HG03442 (cell line): Measurements from ENCODE around the gene DMBX1.
A peak's percentile ranks its signal among the peaks of the same experiment; 100 is the strongest.

Experiments
- ATAC-seq: cut with Tn5 transposase; IDR thresholded peaks from one replicate; pipeline ENCODE4 v1.9.1; 2021; ENCODE audit warnings: mild to moderate bottlenecking, moderate library complexity; ENCODE audit not compliant: unreplicated experiment

Gene DMBX1

GRCh38 chr1:46489638-46490405 lies at the start of gene DMBX1:
Gene DMBX1, plus strand, starts transcription at chr1:46489836. Its CDS starts 17,175 bp downstream, at chr1:46507011.
- ATAC-seq, result no peak

DNA sequence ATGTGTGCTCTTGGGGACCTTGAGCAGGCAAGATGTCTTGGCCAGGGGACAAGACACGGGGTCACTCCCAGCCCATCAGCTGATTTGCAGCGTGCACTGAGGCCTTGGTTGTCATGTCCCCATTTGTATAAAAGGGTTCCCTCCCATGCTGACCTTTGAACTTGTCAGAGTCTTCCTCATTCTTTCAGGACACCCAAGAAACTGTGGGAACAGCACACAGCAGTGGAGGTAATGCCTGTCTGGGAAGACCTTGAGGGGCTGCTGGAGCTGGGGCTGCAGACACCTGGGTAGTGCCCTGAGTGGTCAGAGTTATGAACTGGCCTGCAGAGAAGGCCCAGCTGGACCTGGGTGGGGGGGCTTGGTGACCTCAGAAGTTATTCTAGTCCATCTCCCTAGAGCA lies 49.2 kb upstream of the DMBX1 start:
- no peak for ATAC-seq

DNA sequence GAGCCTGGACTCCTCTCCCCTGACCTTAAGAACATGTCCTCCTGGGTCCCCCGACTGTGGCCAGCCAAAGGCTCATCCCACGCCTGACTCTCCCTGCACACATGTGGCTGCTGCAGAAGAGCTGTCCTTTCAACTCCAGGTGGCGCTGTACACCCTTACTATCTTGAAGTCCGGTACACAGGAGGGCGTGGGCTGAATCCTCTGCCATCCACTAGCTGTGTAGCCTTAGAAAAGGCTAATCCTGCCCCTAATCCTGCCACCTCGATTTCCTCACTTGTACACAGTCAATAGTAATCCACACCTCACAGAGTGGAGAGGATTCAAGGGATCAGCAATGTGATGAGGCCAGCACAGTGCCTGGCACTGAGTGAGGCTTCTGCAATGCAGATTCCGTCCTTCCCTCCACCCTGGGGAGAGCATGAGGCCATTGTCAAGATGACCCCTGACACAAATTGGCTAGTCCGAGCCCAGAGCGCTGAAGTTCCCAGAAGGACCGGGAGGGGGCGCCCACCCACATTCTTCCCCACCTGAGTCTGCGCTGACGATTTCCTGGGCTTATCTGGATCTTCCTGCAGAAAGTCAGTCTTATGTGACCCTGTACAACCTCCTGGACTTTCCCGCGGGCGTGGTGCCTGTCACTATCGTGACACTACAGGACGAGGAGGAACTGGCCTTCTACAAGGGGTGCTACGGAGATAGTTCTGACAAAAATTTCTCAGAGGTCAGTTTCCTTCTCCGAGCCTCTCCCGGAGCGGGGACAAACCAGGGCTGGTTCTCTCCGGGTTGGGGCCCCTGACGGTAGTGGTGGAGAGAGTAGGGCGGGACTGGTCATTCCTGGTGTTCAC lies 47.1 kb upstream of the DMBX1 start:
- ATAC-seq, result peak; percentile 65

GRCh38 chr1:46444466-46444865 lies 45.2 kb upstream of the DMBX1 start:
- no peak for ATAC-seq

GRCh38 chr1:46445773-46446256 lies 43.8 kb upstream of the DMBX1 start:
- ATAC-seq, result no peak

- peak; percentile 42 for ATAC-seq
Measured at GRCh38 chr1:46446646-46447498, 42.8 kb upstream of the DMBX1 start.

DNA sequence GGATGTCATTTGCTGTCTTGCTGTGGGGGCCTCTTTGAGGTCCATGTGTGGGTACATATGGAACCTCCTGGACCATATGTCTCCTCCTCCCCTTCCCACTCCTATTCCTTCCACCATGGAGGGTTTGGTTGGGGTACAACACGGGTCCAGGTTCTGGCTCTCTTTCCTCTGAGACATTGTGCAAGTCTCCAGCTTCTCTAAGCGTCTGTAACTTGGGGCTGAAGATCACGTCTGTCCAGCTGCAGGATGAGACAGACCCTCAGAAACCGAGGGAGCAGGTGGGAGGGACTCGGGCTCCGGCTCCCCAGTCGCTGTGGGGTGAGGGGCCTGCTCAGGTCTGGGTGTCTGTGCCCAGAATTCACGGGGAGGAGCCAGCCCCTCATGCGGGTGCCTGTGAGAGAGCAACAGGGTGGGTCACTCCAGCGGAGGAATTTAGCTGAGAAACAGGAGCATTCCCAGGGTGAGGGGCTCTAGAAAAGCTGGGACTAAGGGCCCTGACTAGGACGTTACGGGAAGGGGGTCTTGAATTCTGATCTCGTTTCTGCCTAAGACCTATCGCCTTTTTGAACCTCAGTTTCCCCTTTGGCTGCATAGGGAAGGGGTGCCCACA lies 42.0 kb upstream of the DMBX1 start:
- no peak for ATAC-seq

DNA sequence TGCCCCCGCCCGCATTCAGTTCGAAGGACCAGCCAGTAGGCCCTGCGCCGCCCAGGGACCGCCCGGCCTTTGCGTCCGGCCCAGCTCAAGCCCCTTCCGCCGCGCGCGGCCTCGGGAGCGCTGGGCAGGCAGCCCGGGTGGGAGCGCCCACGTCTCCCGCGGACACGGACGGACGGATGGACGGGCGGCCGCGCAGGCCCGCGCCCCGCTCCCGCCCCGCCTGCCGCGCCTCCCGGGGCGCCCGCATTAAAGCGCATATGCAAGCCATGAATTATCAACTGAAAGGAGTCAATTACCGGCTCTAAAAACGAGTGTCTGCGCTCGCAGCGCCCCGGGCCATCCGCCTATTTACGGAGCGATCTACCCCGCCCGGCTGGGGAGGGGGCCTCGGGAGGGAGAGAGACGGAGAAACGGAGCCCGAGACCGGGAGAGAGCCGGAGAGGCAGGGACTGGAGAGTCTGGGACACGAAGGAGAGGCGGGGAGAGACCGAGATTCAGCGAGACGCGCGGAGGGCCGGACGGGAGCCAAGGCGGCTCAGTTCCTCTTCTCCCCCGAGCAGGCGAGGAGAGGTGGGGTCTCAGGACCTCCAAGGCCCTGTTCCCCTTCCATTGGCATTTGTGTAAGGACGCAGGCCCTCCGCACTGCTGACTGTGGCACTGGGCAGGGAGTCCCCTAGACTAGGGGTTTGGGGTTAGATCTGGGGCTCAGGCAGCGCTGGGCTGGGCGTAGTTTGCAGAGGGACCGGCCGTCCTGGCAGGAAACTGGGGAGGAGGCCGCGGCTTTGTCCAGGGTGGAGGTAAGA lies 41.3 kb upstream of the DMBX1 start:
- ATAC-seq, result no peak

GRCh38 chr1:46449223-46450159 lies 40.1 kb upstream of the DMBX1 start:
- ATAC-seq, result no peak

GRCh38 chr1:46450160-46450517 lies 39.5 kb upstream of the DMBX1 start:
- ATAC-seq, result no peak

DNA sequence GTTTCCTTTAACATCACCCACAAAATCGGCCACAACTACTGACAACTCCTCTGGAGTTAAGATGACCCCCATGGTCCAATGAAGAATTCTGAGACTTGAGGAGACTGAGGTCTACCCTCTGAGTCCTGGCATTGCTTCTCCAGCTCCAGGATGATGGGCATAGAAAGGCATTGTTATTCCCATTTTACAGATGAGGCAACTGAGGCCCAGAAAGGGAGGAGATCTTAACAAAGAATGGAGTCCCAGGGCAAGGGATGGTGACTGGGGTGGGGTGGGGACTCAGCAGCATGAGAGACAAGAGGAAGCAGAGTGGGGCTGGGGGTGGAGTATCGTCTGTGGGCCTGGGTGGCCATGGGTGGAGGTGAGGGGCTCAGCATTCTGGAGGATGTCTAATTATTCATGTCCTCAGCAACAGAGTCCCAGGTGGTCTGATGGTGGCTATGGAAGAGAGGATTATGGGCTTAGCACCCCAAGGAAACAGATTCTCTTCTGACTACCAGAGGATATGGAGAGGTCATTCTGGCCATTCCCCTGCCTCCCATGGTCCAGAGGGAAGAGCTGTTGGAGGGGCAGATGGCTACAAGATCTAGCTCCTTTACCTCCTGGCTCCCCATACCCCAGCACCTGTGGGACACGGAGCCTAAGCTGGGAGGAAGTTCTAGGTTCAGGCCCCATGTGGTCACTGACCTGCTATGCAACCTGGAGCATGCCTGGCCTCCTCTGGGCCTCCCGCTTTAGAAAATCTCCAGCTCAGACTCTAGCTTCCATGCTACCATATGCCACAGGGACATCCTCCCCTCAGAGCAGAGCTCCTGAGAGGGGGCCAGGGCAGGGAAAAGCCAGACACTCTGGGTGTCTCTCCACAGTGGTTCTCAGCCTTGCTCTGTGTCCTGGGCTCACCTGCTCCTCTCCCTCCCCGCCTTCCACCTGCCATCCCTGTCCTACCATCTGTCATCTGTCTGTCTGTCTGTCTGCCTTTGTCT lies 37.4 kb upstream of the DMBX1 start:
- ATAC-seq, result no peak

DNA sequence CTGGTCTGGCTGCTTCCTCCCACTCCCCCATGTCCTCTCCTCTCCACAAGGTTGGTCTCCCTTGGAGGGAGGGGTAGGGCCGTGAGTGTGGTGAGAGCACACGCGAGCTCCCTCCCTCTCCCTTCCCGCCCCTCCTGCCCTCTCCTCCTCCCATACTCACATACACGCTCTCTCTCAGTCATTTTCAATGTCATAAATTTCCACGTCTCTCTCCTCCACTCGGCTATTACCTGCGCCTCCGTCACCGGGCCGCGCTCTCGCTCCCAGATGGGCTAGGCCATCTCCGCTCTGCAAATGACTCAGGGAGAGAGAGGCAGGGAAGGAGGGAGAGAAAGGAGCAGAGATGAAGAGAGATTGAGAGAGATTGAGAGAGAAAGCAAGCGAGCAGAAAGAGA lies 36.7 kb upstream of the DMBX1 start:
- no peak for ATAC-seq

DNA sequence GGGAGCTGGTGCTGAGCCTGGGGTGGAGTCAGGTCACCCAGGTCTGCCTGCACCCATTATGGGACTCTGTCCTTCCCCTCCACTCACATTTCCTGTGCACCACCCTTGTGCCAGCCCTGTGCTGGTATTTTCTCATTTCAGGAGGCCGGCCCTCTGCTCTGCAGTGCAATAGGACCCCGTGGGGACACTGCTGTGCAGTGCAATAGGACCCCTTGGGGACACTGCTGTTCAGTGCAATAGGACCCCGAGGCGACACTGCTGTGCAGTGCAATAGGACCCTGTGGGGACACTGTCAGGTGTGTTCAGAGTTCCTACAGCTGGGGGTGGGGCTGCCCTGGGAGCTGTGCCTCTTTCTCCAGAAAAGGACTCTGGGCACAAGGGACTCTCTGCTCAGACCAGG lies 36.2 kb upstream of the DMBX1 start:
- ATAC-seq, result no peak

GRCh38 chr1:46455951-46456350 lies 33.7 kb upstream of the DMBX1 start:
- no peak for ATAC-seq

GRCh38 chr1:46456411-46456963 lies 33.1 kb upstream of the DMBX1 start:
- no peak for ATAC-seq

DNA sequence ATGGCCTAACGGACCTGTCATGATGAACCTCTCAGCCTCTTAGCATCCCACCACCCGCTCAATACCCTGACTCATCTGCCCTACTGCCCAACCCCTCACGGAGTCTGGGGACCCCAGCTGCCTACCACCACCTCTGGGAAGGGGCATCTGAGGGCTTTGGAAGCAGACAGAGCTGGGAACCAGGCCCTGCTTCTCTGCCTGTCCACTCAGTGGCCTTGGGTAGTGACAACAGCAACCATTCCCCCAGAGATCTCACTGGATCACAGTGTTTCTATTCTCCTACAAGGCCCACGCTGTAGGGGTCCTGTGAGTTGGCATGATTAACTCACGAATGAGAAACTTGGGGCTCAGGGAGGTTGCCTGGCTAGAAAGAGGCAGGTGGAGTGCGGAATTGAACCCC lies 32.5 kb upstream of the DMBX1 start:
- ATAC-seq, result no peak

DNA sequence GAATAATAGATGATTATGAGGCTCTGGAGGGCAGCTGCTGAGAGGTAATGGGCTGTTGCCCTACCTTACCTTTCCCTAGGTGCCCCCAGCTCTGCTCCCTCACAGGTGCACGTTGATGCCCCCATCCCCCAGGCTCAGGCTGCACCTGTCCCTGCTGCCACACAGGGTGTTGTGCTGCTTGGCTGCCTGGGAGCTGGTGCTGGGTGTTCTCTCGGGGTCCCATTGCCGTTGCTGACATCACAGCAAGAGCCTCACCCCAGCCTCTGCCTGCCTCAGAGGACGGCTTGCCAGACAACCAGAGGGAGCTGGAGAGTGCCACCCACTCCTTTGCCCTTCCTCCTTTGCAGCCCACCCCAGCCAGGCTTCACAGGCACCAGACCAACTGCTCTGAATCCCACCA lies 31.4 kb upstream of the DMBX1 start:
- ATAC-seq, result no peak
